Activated naive CD4-positive, alpha-beta T cell treated with Interleukin-2 at 50 U/mL for 16 hours (primary cell): ENCODE measurements around the gene ATOH7.
"Not testable (repeated sequence)": the region's sequence is repeated elsewhere in the genome, so short reads cannot be mapped to it uniquely, and the experiment has no call there.

Source experiments
- DNase-seq: peaks from one replicate; pipeline ENCODE4 v3.0.0-alpha.2; 2020

ATOH7 gene

GRCh38 chr10:68231817-68232251 is at the start of gene ATOH7:
ATOH7 (minus strand) TSS chr10:68232113; CDS start chr10:68231677, 436 bp downstream.
- DNase-seq = no peak

GRCh38 chr10:68280758-68281157 is 48.8 kb upstream of the ATOH7 start:
- no peak for DNase-seq

GRCh38 chr10:68278906-68279753 is 47.2 kb upstream of the ATOH7 start:
- not testable (repeated sequence) for DNase-seq

- DNase-seq = not testable (repeated sequence)
These were observed 45.9 kb upstream of the ATOH7 start for GRCh38 chr10:68277814-68278213.

- DNase-seq = no peak
These were observed 44.3 kb upstream of the ATOH7 start for GRCh38 chr10:68276224-68276623.

GRCh38 chr10:68275600-68276126 is 43.8 kb upstream of the ATOH7 start:
- DNase-seq = no peak

GRCh38 chr10:68272833-68273232 is 40.9 kb upstream of the ATOH7 start:
- no peak for DNase-seq

- no peak for DNase-seq
These were observed 39.4 kb upstream of the ATOH7 start for GRCh38 chr10:68271196-68271882.

- no peak for DNase-seq
These were observed 37.8 kb upstream of the ATOH7 start for GRCh38 chr10:68269562-68270290.

GRCh38 chr10:68261132-68261856 is 29.4 kb upstream of the ATOH7 start:
- DNase-seq = no peak

- no peak for DNase-seq
These were observed 21.4 kb upstream of the ATOH7 start for GRCh38 chr10:68253346-68253745.

GRCh38 chr10:68251625-68252495 is 19.9 kb upstream of the ATOH7 start:
- DNase-seq = no peak

GRCh38 chr10:68251151-68251550 is 19.2 kb upstream of the ATOH7 start:
- DNase-seq = no peak

- no peak for DNase-seq
These were observed 17.4 kb upstream of the ATOH7 start for GRCh38 chr10:68249297-68249696.

GRCh38 chr10:68247931-68248330 is 16.0 kb upstream of the ATOH7 start:
- no peak for DNase-seq

- not testable (repeated sequence) for DNase-seq
These were observed 14.5 kb upstream of the ATOH7 start for GRCh38 chr10:68246397-68246796.

GRCh38 chr10:68242051-68242450 is 10.1 kb upstream of the ATOH7 start:
- no peak for DNase-seq

GRCh38 chr10:68239596-68240150 is 7.8 kb upstream of the ATOH7 start:
- DNase-seq = no peak

GRCh38 chr10:68239069-68239468 is 7.2 kb upstream of the ATOH7 start:
- DNase-seq = no peak

- DNase-seq = no peak
These were observed 6.5 kb upstream of the ATOH7 start for GRCh38 chr10:68238371-68238770.

- no peak for DNase-seq
These were observed 5.3 kb upstream of the ATOH7 start for GRCh38 chr10:68237173-68237572.
